ENCODE measurements around the gene SLC13A4. TPM values are rescaled to one million over a fixed set of nuclear protein-coding genes. Genes with fewer than 3 reads are reported as not detected.

Gene SLC13A4
- total and polyA plus RNA-seq, 2 donors from 2014 or later, result not detected

DNA sequence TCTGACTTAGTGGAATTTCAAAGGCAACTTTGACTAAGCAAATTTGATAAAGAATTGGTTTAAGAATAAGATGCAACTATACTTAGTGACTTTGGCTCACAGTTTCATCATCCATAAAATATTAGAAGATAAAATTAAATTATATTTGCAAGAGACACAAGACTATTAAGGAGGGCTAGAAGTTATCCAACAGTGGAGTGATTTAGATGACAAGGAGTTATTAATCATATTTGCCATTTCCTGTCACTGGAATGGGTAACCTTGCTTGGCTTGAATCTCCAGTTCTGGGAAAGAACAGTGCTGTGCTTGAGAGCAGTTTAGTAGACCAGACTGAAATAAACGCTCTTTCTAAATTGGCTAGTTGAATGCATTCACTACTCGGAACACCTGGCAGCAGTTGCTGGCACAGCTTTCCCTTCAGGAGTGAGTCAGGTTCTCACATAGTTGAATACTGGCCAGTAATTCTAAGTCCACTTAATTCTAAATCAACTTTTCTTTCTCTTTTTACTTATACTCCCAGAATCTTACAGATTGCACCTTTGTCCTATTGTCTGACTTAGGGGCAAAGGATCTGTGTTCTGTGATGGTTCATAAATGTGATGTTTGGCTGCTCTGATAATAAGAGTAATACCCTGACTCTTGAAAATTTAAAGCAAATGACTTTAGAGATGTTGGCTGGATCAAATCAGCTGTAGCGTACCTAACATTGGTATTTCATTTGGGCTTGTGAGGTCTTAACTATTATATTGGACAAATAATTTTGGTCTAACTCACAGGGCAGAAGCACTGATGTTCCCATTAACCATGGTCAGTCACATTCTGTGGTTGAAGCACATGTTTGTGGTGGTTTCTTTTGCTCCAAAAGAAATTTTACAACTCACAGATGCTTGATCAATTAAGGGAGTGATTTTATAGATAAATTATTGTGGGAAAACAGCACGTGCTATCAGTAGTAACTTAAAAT, 49.1 kb downstream of the SLC13A4 start:
- Histone ChIP-seq H3K9ac (ENCODE audit: low read length in 3 of 3) (no peak overlapping the region), H3K27ac (ENCODE audit: low read depth in 2 of 2, low read length in 2 of 2) (peak overlapping the region in 1 of 2 donors; percentile 37), H3K4me3 (ENCODE audit: low read length in 3 of 3) (no peak overlapping the region), H3K4me1 (ENCODE audit: control insufficient read depth in 2 of 3, insufficient read depth in 2 of 3, low read depth in 1 of 3, low read length in 3 of 3) (peaks cover 0 to 2% (median 0%) of the 10 kb centered on the region in 3 donors), H3K27me3 (ENCODE audit: control insufficient read depth, insufficient read depth, low read length) (no peaks in the 10 kb centered on the region), H3K36me3 (ENCODE audit: control insufficient read depth in 2 of 3, insufficient read depth in 3 of 3, low read length in 3 of 3) (peaks cover 0 to 5% (median 2%) of the 10 kb centered on the region in 3 donors), H3K9me3 (ENCODE audit: control insufficient read depth in 2 of 3, insufficient read depth in 1 of 3, low read length in 3 of 3) (no peaks in the 10 kb centered on the region)
- FAIRE-seq (peak; percentile 45), DNase-seq (no peak)
- no peak for TF ChIP-seq CTCF (IDR thresholded peaks at IDR 0.05; ENCODE audit: borderline replicate concordance, extremely low read depth, insufficient read depth)
- intact Hi-C loops (cut with DNase I), result no loop called here

DNA sequence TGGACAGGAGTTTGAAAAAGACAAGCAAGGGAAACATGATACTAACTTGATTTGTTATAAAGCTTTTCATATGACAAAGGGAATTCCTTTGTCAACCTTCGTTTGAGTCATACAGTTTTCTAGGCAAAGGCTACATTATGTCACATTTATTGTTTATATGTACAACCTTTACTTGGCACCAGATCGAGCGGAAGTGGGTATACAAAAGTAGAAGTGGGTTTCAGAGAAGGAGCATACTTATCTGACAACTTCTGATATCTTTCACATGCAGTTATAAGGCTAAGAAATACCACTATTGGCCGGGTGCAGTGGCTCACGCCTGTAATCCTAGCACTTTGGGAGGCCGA, 54.7 kb downstream of the SLC13A4 start:
- H3K9ac ChIP-seq (ENCODE audit: low read length in 3 of 3), result no peak overlapping the region
- no peaks in the 10 kb centered on the region for H3K27me3 ChIP-seq (ENCODE audit: control insufficient read depth, insufficient read depth, low read length)
- H3K36me3 ChIP-seq (ENCODE audit: control insufficient read depth in 2 of 3, insufficient read depth in 3 of 3, low read length in 3 of 3), result peaks cover 0 to 2% (median 0%) of the 10 kb centered on the region in 3 donors
- DNase-seq (no peak), FAIRE-seq (no peak)
- H3K4me3 ChIP-seq (ENCODE audit: low read length in 3 of 3), result no peak overlapping the region
- H3K4me1 ChIP-seq (ENCODE audit: control insufficient read depth in 2 of 3, insufficient read depth in 2 of 3, low read depth in 1 of 3, low read length in 3 of 3), result peaks cover 0 to 7% (median 2%) of the 10 kb centered on the region in 3 donors
- H3K9me3 ChIP-seq (ENCODE audit: control insufficient read depth in 2 of 3, insufficient read depth in 1 of 3, low read length in 3 of 3), result no peaks in the 10 kb centered on the region
- TF ChIP-seq CTCF (IDR thresholded peaks at IDR 0.05; ENCODE audit: borderline replicate concordance, extremely low read depth, insufficient read depth), result no peak
- intact Hi-C loops (cut with DNase I), result no loop called here
- no peak overlapping the region for H3K27ac ChIP-seq (ENCODE audit: low read depth in 2 of 2, low read length in 2 of 2)

DNA sequence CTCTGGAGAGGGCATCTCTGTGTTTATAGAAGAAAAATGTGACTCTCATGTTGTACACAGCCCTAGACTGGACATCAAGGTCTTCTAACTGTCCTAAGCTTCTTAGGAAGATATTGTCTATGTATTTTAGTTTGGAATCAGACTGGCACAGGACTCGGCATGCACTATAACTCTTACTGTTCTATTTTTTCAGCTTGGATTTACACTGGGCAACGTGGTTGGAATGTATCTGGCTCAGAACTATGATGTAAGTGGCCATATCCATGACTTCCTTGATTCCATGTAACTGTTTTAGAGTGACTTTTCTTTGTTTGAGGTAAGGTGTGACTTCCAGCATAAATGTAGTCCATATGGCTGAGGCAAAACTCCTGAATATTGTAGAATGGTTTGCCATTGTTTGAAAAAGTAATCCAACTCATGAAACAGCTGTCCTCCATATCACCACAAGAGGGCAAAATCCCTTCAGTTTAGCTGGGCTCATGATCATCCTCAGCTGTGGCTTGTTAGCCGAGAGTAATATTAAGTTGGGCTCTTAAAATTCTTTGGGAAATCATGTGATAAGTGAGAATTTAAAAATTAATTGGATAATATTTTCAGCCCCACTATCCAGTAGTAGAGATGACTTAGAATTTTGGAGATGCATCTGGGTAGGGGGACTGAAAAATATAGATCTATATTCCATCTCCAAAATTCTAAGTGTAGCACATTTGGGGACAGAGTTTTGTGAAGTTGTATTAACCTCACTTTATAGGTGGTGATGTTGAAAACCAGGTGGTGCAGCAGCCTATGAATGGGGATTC, 55.2 kb downstream of the SLC13A4 start:
- Histone ChIP-seq H3K9me3 (ENCODE audit: control insufficient read depth in 2 of 3, insufficient read depth in 1 of 3, low read length in 3 of 3) (no peaks in the 10 kb centered on the region), H3K9ac (ENCODE audit: low read length in 3 of 3) (no peak overlapping the region), H3K27ac (ENCODE audit: low read depth in 2 of 2, low read length in 2 of 2) (no peak overlapping the region), H3K36me3 (ENCODE audit: control insufficient read depth in 2 of 3, insufficient read depth in 3 of 3, low read length in 3 of 3) (peaks cover 0 to 2% (median 0%) of the 10 kb centered on the region in 3 donors), H3K4me3 (ENCODE audit: low read length in 3 of 3) (no peak overlapping the region), H3K27me3 (ENCODE audit: control insufficient read depth, insufficient read depth, low read length) (no peaks in the 10 kb centered on the region), H3K4me1 (ENCODE audit: control insufficient read depth in 2 of 3, insufficient read depth in 2 of 3, low read depth in 1 of 3, low read length in 3 of 3) (peaks cover 0 to 7% (median 2%) of the 10 kb centered on the region in 3 donors)
- intact Hi-C loops (cut with DNase I), result no loop called here
- FAIRE-seq, result peak; percentile 70
- TF ChIP-seq CTCF (IDR thresholded peaks at IDR 0.05; ENCODE audit: borderline replicate concordance, extremely low read depth, insufficient read depth), result peak; percentile 78
- DNase-seq, result peak in 3 of 5 donors; percentile 21 to 80 (median 74)
